ENCODE results near the gene GBP1. TPM values are rescaled to one million over a fixed set of nuclear protein-coding genes. Genes with fewer than 3 reads are reported as not detected.
"Not testable (repeated sequence)": the region's sequence is repeated elsewhere in the genome, so short reads cannot be mapped to it uniquely, and the experiment has no call there.

The GBP1 gene
- total and polyA plus RNA-seq, 5 donors from 2014 or later = 70.4 to 124 (median 92.1) TPM

- not testable (repeated sequence) for H3K4me3 Mint-ChIP-seq; ATAC-seq (ENCODE audit: low read depth in 2 of 2); H3K4me3 ChIP-seq (ENCODE audit: low read depth, low read length); H3K27ac ChIP-seq (ENCODE audit: insufficient read depth, low read length, poor library complexity, severe bottlenecking); H3K36me3 ChIP-seq (ENCODE audit: control insufficient read depth, insufficient read depth, low read length); H3K27me3 Mint-ChIP-seq; DNase-seq; H3K36me3 Mint-ChIP-seq; H3K27me3 ChIP-seq (ENCODE audit: control insufficient read depth, insufficient read depth, low read length); H3K9me3 ChIP-seq (ENCODE audit: control insufficient read depth in 2 of 2, low read length in 2 of 2); H3K27ac Mint-ChIP-seq
- Mint-ChIP-seq H3K9me3 (peaks cover 0 to 20% (median 5%) of the 10 kb centered on the region in 7 donors), H3K4me1 (peaks cover 14 to 25% (median 19%) of the 10 kb centered on the region in 4 donors)
- peaks cover 12% of the 10 kb centered on the region for H3K4me1 ChIP-seq (ENCODE audit: control insufficient read depth, insufficient read depth, low read length, poor library complexity, severe bottlenecking)
These were observed 7.6 kb upstream of the GBP1 start for GRCh38 chr1:89072466-89073065.

GRCh38 chr1:89070509-89070908 is 5.5 kb upstream of the GBP1 start:
- H3K4me1 ChIP-seq (ENCODE audit: control insufficient read depth, insufficient read depth, low read length, poor library complexity, severe bottlenecking) = peaks cover 17% of the 10 kb centered on the region
- Mint-ChIP-seq H3K36me3 (peaks cover 4% of the 10 kb centered on the region), H3K9me3 (peaks cover 0 to 18% (median 3%) of the 10 kb centered on the region in 7 donors), H3K27me3 (no peaks in the 10 kb centered on the region), H3K27ac (peak overlapping the region in 2 of 3 donors; percentile 72 to 89), H3K4me1 (peaks cover 15 to 30% (median 21%) of the 10 kb centered on the region in 4 donors), H3K4me3 (peak overlapping the region; percentile 77 to 84 (median 80))
- DNase-seq (peak in 1 of 3 donors; percentile 22), ATAC-seq (ENCODE audit: low read depth in 2 of 2) (no peak)
- peak overlapping the region; percentile 88 for H3K4me3 ChIP-seq (ENCODE audit: low read depth, low read length)
- no peak overlapping the region for H3K27ac ChIP-seq (ENCODE audit: insufficient read depth, low read length, poor library complexity, severe bottlenecking)
- H3K27me3 ChIP-seq (ENCODE audit: control insufficient read depth, insufficient read depth, low read length) = no peaks in the 10 kb centered on the region
- peaks cover 5 to 6% of the 10 kb centered on the region in 2 experiments for H3K9me3 ChIP-seq (ENCODE audit: control insufficient read depth in 2 of 2, low read length in 2 of 2)
- H3K36me3 ChIP-seq (ENCODE audit: control insufficient read depth, insufficient read depth, low read length) = no peaks in the 10 kb centered on the region

- peaks cover 0 to 18% (median 3%) of the 10 kb centered on the region in 7 donors for H3K9me3 Mint-ChIP-seq
- H3K27ac Mint-ChIP-seq = peak overlapping the region; percentile 72 to 89 (median 87)
- Histone ChIP-seq H3K4me1 (ENCODE audit: control insufficient read depth, insufficient read depth, low read length, poor library complexity, severe bottlenecking) (peaks cover 20% of the 10 kb centered on the region), H3K27ac (ENCODE audit: insufficient read depth, low read length, poor library complexity, severe bottlenecking) (peak overlapping the region; percentile 70), H3K27me3 (ENCODE audit: control insufficient read depth, insufficient read depth, low read length) (no peaks in the 10 kb centered on the region), H3K36me3 (ENCODE audit: control insufficient read depth, insufficient read depth, low read length) (no peaks in the 10 kb centered on the region), H3K4me3 (ENCODE audit: low read depth, low read length) (peak overlapping the region; percentile 88), H3K9me3 (ENCODE audit: control insufficient read depth in 2 of 2, low read length in 2 of 2) (peaks cover 5 to 6% of the 10 kb centered on the region in 2 experiments)
- peak overlapping the region; percentile 77 to 84 (median 80) for H3K4me3 Mint-ChIP-seq
- H3K4me1 Mint-ChIP-seq = peaks cover 17 to 33% (median 26%) of the 10 kb centered on the region in 4 donors
- H3K36me3 Mint-ChIP-seq = peaks cover 4% of the 10 kb centered on the region
- H3K27me3 Mint-ChIP-seq = no peaks in the 10 kb centered on the region
- peak in 1 of 2 donors; percentile 46 for ATAC-seq (ENCODE audit: low read depth in 2 of 2)
- DNase-seq = peak in 2 of 3 donors; percentile 30 to 83
These were observed 4.9 kb upstream of the GBP1 start for GRCh38 chr1:89069951-89070350.

DNA sequence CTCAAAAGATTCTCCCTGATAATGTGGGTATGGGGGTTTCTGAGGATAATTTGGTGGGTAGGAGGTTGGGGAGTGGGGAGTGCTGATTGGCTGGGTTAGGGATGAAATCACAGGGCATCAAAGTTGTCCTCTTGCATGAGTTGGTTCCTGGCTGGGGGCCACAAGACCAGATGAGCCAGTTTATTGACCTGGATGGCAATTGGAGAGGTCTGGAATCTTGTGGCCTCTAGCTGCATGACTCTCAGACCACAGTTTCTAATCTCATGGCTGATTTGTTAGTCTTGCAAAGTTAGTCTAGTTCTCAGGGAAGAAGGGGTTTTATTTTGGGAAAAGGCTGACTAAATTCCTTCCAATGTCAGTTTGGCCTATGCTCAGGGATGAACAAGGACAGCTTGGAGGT is 3.3 kb upstream of the GBP1 start:
- Histone ChIP-seq H3K4me3 (ENCODE audit: low read depth, low read length) (no peak overlapping the region), H3K9me3 (ENCODE audit: control insufficient read depth in 2 of 2, low read length in 2 of 2) (no peaks in the 10 kb centered on the region), H3K36me3 (ENCODE audit: control insufficient read depth, insufficient read depth, low read length) (peaks cover 2% of the 10 kb centered on the region), H3K27me3 (ENCODE audit: control insufficient read depth, insufficient read depth, low read length) (no peaks in the 10 kb centered on the region), H3K4me1 (ENCODE audit: control insufficient read depth, insufficient read depth, low read length, poor library complexity, severe bottlenecking) (peaks cover 25% of the 10 kb centered on the region), H3K27ac (ENCODE audit: insufficient read depth, low read length, poor library complexity, severe bottlenecking) (no peak overlapping the region)
- no peaks in the 10 kb centered on the region for H3K36me3 Mint-ChIP-seq
- peak overlapping the region in 3 of 4 donors; percentile 26 to 75 (median 29) for H3K4me3 Mint-ChIP-seq
- DNase-seq = no peak
- H3K27me3 Mint-ChIP-seq = no peaks in the 10 kb centered on the region
- ATAC-seq (ENCODE audit: low read depth in 2 of 2) = no peak
- peaks cover 27 to 47% (median 39%) of the 10 kb centered on the region in 4 donors for H3K4me1 Mint-ChIP-seq
- H3K27ac Mint-ChIP-seq = peak overlapping the region in 2 of 3 donors; percentile 63 to 84
- peaks cover 0 to 4% (median 3%) of the 10 kb centered on the region in 7 donors for H3K9me3 Mint-ChIP-seq

DNA sequence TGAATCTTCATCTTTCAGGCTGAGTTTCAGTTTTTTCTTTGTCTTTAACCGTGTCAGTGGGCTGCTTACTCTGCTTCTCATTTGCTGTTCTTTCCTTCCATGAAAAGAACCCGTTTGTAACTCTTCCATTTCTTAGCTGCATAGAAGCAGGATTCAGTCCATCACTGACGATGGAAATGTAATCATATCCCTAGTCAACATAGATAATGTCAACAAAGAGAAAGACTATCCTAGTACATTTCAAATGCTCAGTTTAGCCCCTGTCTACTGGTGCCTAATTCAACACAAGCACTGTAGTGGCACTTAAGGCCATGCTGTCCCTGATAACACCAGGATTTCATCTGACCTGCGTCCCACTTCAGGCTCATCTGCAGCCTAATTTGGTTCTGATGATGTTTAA is 376 bp downstream of the GBP1 start:
- H3K27me3 Mint-ChIP-seq = no peaks in the 10 kb centered on the region
- Histone ChIP-seq H3K36me3 (ENCODE audit: control insufficient read depth, insufficient read depth, low read length) (peaks cover 18% of the 10 kb centered on the region), H3K9me3 (ENCODE audit: control insufficient read depth in 2 of 2, low read length in 2 of 2) (no peaks in the 10 kb centered on the region), H3K4me3 (ENCODE audit: low read depth, low read length) (peak overlapping the region; percentile 100), H3K27me3 (ENCODE audit: control insufficient read depth, insufficient read depth, low read length) (no peaks in the 10 kb centered on the region), H3K27ac (ENCODE audit: insufficient read depth, low read length, poor library complexity, severe bottlenecking) (peak overlapping the region; percentile 75), H3K4me1 (ENCODE audit: control insufficient read depth, insufficient read depth, low read length, poor library complexity, severe bottlenecking) (peaks cover 48% of the 10 kb centered on the region)
- peak overlapping the region; percentile 94 to 99 (median 97) for H3K4me3 Mint-ChIP-seq
- peak in 1 of 3 donors; percentile 30 for DNase-seq
- peaks cover 27% of the 10 kb centered on the region for H3K36me3 Mint-ChIP-seq
- H3K9me3 Mint-ChIP-seq = peaks cover 0 to 3% (median 0%) of the 10 kb centered on the region in 7 donors
- H3K27ac Mint-ChIP-seq = peak overlapping the region; percentile 92 to 96 (median 94)
- peak; percentile 33 to 50 for ATAC-seq (ENCODE audit: low read depth in 2 of 2)
- H3K4me1 Mint-ChIP-seq = peaks cover 31 to 65% (median 55%) of the 10 kb centered on the region in 4 donors

GRCh38 chr1:89063094-89063493 is 1.9 kb downstream of the GBP1 start:
- peak overlapping the region; percentile 75 for H3K27ac ChIP-seq (ENCODE audit: insufficient read depth, low read length, poor library complexity, severe bottlenecking)
- H3K27me3 Mint-ChIP-seq = no peaks in the 10 kb centered on the region

GRCh38 chr1:89060091-89060490 is 4.9 kb downstream of the GBP1 start:
- peaks cover 62% of the 10 kb centered on the region for H3K36me3 ChIP-seq (ENCODE audit: control insufficient read depth, insufficient read depth, low read length)
- Mint-ChIP-seq H3K36me3 (peaks cover 67% of the 10 kb centered on the region), H3K27me3 (no peaks in the 10 kb centered on the region), H3K4me3 (peak overlapping the region in 3 of 4 donors; percentile 71 to 96 (median 79)), H3K9me3 (peaks cover 0 to 3% (median 0%) of the 10 kb centered on the region in 7 donors), H3K4me1 (peaks cover 29 to 58% (median 54%) of the 10 kb centered on the region in 4 donors), H3K27ac (peak overlapping the region in 1 of 3 donors; percentile 32)
- H3K27ac ChIP-seq (ENCODE audit: insufficient read depth, low read length, poor library complexity, severe bottlenecking) = peak overlapping the region; percentile 1
- no peaks in the 10 kb centered on the region for H3K27me3 ChIP-seq (ENCODE audit: control insufficient read depth, insufficient read depth, low read length)
- H3K4me3 ChIP-seq (ENCODE audit: low read depth, low read length) = peak overlapping the region; percentile 100
- no peaks in the 10 kb centered on the region for H3K9me3 ChIP-seq (ENCODE audit: control insufficient read depth in 2 of 2, low read length in 2 of 2)
- H3K4me1 ChIP-seq (ENCODE audit: control insufficient read depth, insufficient read depth, low read length, poor library complexity, severe bottlenecking) = peaks cover 39% of the 10 kb centered on the region
- no peak for DNase-seq
- ATAC-seq (ENCODE audit: low read depth in 2 of 2) = no peak

More at GRCh38 chr1:89063094-89063493, 1.9 kb downstream of the GBP1 start:
- Histone ChIP-seq H3K4me1 (ENCODE audit: control insufficient read depth, insufficient read depth, low read length, poor library complexity, severe bottlenecking) (peaks cover 47% of the 10 kb centered on the region), H3K4me3 (ENCODE audit: low read depth, low read length) (peak overlapping the region; percentile 100), H3K27me3 (ENCODE audit: control insufficient read depth, insufficient read depth, low read length) (no peaks in the 10 kb centered on the region), H3K9me3 (ENCODE audit: control insufficient read depth in 2 of 2, low read length in 2 of 2) (no peaks in the 10 kb centered on the region), H3K36me3 (ENCODE audit: control insufficient read depth, insufficient read depth, low read length) (peaks cover 32% of the 10 kb centered on the region)
- Mint-ChIP-seq H3K4me1 (peaks cover 29 to 61% (median 57%) of the 10 kb centered on the region in 4 donors), H3K4me3 (peak overlapping the region; percentile 94 to 99 (median 97)), H3K9me3 (peaks cover 0 to 3% (median 0%) of the 10 kb centered on the region in 7 donors), H3K27ac (peak overlapping the region in 2 of 3 donors; percentile 92 to 94), H3K36me3 (peaks cover 40% of the 10 kb centered on the region)
- ATAC-seq (ENCODE audit: low read depth in 2 of 2) (no peak), DNase-seq (no peak)
